Stimulated activated CD8-positive, alpha-beta memory T cell treated with anti-CD3 and anti-CD28 coated beads, Interleukin-7, amount 100 ng/mL, for 24 hours (primary cell): Measurements from ENCODE around the gene ARPIN.
A peak's percentile ranks its signal among the peaks of the same experiment; 100 is the strongest.
"Not testable (repeated sequence)": the region's sequence is repeated elsewhere in the genome, so short reads cannot be mapped to it uniquely, and the experiment has no call there.

Experiments used
- DNase-seq: peaks from one replicate; pipeline ENCODE4 v3.0.0-alpha.2; 2020; ENCODE audit warnings: low read depth

The ARPIN gene

DNA sequence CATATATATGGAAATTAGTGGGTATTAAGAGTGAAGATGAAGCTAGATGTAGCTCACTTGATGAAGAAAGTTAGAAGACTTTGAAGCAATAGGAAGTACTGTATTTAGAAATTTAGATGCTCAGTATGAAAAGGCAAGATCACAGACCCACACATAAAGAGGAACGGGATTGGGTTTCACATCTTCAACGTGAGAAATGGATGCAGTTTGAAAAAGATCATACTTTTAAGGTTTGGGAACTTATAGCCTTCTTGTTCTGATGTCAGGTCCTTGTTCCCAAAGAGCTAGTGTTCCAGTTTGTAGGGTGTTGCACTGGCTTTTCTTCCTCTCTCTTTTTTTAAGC, 35.7 kb downstream of the ARPIN start:
- no peak for DNase-seq

GRCh38 chr15:89876396-89877082, 36.2 kb downstream of the ARPIN start:
- no peak for DNase-seq

- DNase-seq: no peak
These were observed 37.0 kb downstream of the ARPIN start for GRCh38 chr15:89875741-89876140.

- peak; percentile 70 for DNase-seq
These were observed 37.7 kb downstream of the ARPIN start for GRCh38 chr15:89874926-89875564.

DNA sequence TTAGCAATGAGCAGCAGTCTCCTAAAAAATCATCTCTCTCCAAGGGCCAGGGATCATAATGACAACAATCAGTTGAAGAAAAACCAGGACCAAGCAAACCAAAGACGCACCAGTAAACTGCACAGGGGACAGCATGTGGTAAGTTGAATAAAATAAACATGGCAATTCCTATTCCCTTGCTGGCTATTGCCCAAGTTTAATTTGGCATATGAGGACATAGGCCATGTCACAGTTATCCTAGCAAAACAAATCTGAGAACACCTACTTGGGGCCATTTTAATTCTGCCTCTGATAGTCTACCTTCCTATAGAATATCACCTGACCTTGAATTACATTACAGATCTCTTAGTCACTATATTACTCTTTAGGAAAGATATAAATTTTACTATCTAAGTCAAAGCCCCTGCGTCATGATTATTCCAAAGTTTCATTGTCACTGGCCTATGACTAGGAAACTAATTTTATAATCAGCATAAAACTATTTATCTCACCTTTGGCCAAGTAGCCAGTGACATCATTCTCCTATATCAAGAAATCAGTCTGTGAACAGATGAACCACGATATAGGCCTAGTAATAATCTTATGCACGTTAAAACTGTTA, 42.0 kb downstream of the ARPIN start:
- DNase-seq: no peak

GRCh38 chr15:89870006-89870405, 42.7 kb downstream of the ARPIN start:
- DNase-seq: no peak

GRCh38 chr15:89869490-89869889, 43.3 kb downstream of the ARPIN start:
- DNase-seq: not testable (repeated sequence)

DNA sequence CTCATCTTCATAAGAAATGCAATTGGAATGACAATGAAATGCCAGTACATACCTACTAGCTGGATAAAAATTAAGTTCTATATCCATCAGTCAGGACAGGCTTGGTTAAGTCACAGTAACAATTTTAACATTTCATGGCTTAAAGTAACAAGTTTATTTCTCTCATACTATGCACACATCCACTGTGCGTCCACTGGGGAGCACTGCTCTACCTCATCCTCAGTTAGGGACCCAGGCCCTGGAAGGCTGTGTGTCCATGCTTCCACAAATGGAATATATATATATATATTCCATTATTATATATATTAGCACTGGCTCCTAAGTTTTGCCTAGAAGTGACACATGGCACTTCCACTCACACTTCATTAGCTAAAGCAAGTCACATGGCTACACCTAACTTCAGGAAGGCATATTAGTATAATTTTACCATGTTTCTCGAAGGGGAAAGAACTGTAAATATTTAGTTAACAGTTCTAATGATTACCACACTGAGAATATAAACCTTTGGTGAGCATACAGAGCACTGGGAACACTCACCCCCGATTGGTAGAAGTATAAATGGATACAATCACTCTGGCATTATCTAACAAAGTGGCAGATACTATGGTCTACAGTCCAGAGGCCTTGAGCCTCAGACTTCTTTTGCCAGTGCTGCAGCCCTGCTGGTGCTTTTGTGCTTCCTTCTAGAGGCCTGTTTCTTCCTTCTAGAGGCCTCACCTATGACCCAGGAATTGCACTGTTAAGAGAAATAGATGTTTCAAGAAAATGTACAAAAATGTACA, 47.6 kb downstream of the ARPIN start:
- no peak for DNase-seq

GRCh38 chr15:89863918-89864317, 48.8 kb downstream of the ARPIN start:
- DNase-seq: no peak

- DNase-seq: no peak
These were observed 51.9 kb downstream of the ARPIN start for GRCh38 chr15:89860891-89861290.

DNA sequence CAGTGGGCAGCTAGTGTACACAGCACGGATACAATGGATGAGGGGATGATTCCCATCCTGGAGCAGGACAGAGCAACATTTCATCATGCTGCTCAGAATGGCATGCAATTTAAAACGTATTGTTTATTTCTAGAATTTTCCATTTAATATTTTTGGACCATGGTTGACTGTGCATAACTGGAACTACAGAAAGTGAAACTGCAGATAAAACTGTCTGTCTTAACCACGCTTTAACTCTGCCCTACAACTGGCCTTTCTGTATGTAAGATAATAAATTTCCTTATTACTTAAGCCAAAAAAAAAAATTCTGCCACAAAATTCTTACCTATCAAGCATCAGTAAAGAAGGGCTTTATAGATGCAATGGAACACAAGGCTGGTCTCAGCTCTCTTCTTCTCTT, 52.3 kb downstream of the ARPIN start:
- no peak for DNase-seq

- DNase-seq: no peak
These were observed 53.9 kb downstream of the ARPIN start for GRCh38 chr15:89858661-89859458.

DNA sequence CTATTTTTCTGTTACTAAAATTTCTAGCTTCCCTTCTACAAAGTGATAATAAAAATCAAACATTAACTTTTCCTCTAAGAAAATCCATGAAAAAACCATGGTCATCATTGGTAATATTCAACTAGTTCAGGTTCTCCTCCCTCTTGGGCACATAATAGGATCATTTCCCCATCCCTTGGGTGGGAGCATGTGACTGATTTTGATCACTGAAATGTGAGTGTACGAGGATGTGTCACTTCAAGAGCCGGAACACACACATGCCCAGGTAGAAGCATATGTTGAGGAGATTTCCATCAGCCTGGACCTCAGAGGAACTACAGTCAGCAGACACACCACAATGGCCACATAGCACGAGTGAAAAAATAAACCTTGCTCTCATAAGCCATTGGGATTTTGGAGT, 55.1 kb downstream of the ARPIN start:
- no peak for DNase-seq

GRCh38 chr15:89855948-89856347, 56.8 kb downstream of the ARPIN start:
- no peak for DNase-seq

GRCh38 chr15:89854863-89855262, 57.9 kb downstream of the ARPIN start:
- DNase-seq: not testable (repeated sequence)

DNA sequence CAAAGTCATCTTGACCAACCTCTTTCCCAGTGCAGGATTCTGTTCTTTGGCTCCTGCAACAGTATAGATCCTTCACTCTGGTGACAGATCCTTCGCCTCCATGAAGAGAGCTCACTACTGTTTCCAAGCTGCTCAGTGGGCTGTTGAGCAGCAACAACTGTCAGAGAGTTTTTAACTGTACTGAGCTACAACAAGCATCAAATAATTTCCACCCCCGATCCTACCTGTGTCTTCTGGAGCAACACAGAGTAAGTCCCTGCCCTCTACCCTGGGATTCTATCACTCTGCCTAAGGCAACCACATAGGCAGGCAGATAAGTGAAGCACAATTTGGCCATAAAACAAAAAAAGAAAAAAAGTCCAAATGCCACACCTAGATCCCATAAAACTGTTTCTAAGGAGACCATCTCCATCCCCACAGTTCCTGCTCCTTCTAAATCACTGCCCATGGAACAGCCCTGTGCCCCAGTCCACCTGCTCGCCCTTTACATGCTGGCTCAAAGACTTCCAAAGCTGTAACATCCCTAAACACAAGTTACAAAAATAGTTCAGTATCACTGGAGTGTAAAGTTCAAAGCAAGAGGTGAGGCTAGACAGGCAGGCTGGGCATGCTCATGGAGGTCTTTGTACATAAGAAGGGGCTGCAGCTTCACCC, 60.3 kb downstream of the ARPIN start:
- DNase-seq: no peak

GRCh38 chr15:89851673-89852341, 60.9 kb downstream of the ARPIN start:
- no peak for DNase-seq

DNA sequence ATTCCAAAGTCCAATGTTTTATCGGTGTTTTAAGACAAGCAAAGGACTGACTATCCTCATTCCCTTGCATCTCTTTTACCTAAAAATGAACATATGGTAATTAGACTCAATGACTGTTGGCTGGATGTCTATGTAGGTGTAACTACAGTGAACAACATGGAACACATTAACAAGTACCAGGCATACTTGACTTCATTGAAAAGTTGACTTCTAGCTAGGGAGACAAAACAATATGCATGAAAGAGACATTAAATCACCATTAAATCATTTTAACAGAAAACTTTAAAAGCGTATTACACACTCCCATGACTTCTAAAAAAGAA, 63.8 kb downstream of the ARPIN start:
- no peak for DNase-seq

DNA sequence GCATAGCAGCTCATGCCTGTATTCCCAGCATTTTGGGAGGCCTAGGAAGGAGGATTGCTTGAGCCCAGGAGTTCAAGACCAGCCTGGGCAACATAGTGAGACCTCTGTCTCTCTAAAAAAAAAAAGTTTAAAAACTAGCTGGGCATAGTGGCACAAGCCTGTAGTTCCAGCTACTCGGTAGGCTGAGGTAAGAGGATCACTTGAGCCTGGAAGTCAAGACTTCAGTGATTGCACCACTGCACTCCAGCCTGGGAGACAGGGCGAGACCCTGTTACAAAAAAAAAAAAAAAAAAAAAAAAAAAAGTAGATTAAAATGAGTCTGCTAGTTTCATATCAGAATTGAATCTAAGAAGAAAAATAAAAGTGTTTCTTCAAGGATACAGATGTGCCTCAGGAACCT, 65.7 kb downstream of the ARPIN start:
- no peak for DNase-seq

DNA sequence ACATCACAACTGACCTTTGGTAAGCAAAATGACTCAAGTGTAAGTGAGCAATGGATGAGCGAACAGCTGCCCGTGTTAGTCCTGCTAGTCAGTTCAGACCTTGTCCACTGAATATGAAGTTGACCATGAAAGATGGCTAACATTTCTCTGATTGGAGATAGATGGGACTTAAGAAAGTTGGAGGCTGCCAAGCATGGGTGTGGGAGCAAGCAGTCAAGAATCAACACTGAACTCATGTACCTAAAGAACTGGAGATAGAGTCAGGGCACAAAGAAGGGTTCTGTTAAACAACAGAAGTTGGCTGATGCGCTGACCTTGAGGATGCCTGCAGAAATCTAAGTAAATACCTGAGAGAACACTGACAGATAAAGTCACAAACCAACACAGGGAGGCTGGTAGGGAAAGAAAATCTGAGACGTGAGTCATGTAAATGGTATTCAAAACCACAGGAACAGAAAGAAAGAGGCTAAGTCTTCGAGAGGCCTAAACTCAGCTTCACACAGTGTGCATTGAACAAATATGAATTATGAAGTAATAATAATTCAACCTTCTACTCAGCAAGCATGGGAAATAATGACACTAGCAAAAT, 67.4 kb downstream of the ARPIN start:
- DNase-seq: no peak
